GM19397 (cell line): ENCODE measurements around the gene CNTNAP2.

Source experiments
- ATAC-seq: cut with Tn5 transposase; IDR thresholded peaks from one replicate; pipeline ENCODE4 v1.9.1; 2021; ENCODE audit warnings: mild to moderate bottlenecking, moderate library complexity; ENCODE audit not compliant: unreplicated experiment

The CNTNAP2 gene

GRCh38 chr7:147429961-147430360, 1313.4 kb downstream of the CNTNAP2 start:
- no peak for ATAC-seq

DNA sequence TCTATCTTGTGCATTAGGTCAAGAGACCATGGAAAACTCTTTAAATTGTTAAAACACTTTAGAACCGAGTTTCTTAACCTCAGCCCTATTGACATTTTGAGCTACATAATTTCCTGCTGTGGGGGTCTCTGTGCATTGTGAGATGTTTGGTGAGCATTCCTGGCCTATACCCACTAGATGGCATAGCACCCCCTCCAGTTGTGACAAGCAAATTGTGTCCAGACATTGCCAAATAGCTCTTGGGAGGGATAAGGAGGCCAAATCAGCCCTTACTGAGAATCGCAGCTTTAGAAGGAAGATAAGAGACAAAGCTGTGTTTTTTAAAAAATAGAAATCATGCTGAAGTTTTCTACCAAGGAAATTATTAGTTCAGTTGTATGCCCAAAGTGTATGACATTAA, 1315.5 kb downstream of the CNTNAP2 start:
- no peak for ATAC-seq

GRCh38 chr7:147432576-147432975, 1316.0 kb downstream of the CNTNAP2 start:
- ATAC-seq: no peak

GRCh38 chr7:147436718-147437117, 1320.1 kb downstream of the CNTNAP2 start:
- ATAC-seq: no peak

- ATAC-seq: no peak
Measured at GRCh38 chr7:147438216-147438615, 1321.6 kb downstream of the CNTNAP2 start.

GRCh38 chr7:147443942-147444341, 1327.3 kb downstream of the CNTNAP2 start:
- no peak for ATAC-seq

DNA sequence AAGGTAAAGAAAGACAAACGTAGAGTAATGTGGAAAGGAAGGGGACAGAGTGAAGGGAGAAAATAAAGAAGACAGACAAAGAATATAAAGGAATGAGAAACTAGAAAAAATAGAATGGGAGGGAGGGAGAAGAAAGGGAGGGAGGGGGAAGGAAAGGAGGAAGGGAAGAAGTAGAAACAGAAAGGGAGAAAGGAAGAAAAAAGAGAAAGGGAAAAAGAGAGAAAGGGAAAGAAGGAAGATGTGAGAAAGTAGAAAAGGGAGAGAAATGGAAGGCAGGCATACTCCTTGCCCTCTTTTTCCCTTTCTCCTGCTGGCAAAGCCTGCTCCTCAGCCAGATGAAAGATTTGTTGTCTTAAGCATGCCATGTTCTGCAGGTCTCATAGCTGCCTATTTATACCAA, 1336.2 kb downstream of the CNTNAP2 start:
- ATAC-seq: no peak

DNA sequence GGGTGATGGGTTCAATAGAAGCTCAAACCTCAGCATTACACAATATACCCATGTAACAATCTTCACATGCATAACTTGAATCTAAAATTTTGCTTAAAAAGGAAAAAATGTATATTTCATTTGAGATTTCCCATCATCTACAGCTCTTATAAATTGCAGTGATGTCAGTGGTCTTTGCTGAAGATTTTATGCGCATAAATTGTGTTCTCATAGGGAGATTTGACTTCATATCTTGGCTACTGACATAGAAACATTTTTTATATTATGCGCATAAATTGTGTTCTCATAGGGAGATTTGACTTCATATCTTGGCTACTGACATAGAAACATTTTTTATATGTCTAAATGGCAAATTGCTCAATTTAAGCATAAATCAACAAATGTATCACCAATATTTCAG, 1348.6 kb downstream of the CNTNAP2 start:
- no peak for ATAC-seq

DNA sequence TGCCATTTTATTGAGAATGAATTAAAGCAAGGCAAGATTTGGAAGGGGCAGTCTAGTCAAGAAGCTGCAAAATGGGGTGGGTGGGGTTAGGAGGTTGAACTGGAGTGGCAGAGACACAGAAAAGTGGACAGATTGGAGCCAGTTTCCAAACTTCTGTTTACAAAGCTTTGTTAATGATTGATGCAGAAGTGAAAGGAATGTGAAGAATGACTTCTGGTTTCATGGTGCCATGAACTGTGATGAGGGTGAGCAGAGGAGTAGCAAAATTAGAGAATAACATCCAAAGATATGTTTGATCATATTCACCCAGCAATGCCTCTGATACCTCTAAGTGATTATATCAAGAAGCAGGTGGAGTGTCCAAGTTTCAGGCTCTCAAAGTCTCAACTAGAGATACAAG, 1356.0 kb downstream of the CNTNAP2 start:
- ATAC-seq: no peak

DNA sequence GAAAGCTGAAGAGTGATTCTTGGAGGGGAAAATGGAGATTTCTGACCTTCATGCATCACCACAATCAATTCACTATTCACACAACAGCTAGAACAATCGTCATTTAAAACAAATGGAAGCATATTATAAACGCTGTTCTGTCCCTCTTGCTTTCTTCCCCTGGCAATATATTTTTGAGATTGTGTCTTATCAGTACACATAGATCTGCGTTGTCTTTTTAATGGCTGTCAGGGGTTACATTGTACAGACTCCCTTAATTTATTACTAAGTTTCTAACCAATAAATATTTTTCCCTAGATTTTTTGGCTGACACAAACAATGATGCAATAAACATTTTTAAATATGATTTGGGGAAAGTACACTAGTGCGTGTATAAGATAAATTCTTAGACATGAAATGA, 1358.3 kb downstream of the CNTNAP2 start:
- no peak for ATAC-seq

GRCh38 chr7:147477526-147477925, 1360.9 kb downstream of the CNTNAP2 start:
- no peak for ATAC-seq

- no peak for ATAC-seq
Measured at GRCh38 chr7:147478796-147479195, 1362.2 kb downstream of the CNTNAP2 start.

- no peak for ATAC-seq
Measured at GRCh38 chr7:147483634-147484292, 1367.2 kb downstream of the CNTNAP2 start.

GRCh38 chr7:147485660-147486210, 1369.1 kb downstream of the CNTNAP2 start:
- ATAC-seq: no peak

- no peak for ATAC-seq
Measured at GRCh38 chr7:147492606-147493005, 1376.0 kb downstream of the CNTNAP2 start.

DNA sequence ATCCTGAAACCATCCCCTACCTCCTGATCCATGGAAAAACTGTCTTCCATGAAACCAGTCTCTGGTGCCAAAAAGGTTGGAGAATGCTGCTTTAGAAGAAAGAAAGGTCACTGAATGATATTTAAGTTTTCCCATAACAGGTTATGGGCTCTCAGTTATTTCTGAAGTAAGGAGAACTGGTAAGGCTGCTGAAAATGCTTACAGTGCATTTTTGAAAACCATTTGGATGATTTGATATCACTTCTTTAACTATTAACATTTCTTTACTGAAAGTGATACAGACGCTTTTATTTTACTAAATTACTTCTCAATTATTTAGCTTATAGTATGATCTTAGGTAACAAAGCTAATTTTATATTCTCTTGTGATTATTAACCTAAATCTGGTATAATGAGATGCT, 1379.6 kb downstream of the CNTNAP2 start:
- ATAC-seq: no peak

DNA sequence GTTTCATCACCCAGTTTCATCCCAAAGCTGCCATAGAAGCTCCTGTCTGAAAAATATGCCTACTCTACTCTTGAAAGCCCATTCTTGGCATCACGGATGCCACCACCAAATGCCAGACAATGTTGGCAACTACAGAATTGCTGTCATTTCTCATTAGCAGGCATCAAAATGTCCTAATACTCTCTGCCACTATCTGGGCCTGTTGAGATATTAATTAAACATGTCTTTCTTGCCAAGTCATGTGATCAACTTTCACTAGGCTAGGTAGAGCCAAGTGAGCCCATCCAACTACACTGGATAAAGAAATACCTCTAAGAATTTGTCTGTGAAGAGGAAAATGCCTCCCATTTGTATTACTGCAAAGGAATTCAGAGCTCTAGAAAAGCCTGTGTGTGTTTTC, 1380.6 kb downstream of the CNTNAP2 start:
- no peak for ATAC-seq

DNA sequence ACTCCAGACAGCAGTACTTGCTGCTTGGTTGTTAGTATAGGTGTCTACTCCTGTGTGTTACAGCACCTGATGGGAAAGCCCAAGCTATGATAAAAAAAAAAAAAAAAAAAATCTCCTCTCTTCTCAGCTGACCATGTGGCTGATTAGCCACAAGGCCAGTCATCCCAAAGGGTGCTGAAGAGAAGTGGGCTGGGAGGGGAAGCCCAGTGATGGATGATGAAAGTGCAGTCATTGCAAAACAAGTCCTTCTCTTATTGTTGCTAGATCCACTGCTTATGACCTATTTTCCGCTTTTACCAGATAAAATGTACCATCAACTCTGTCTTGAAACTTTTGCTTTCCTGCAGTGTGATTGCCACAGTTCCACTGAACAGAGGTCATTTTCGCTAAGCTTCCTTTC, 1381.5 kb downstream of the CNTNAP2 start:
- no peak for ATAC-seq

DNA sequence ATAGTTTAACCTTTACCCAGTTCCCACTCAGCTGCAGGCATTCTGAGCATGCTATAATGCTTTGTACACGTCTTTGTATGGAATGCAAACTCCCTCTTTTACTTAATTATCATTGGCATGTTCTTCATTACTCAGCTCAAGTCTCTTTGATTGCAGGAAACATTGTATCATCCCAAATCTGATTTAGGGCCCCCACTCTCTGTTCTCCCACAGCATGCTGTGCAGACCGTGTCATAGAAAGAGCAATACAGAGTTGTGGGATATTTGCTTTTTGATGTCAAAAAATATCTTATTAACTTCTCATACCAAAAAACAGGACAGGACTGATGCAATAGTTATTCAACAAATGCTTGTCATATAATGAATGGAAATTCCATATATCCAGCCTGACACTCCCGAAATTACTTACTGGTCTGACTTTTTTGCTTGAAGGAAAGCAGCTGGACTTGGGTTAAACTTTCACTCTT, 1392.5 kb downstream of the CNTNAP2 start:
- no peak for ATAC-seq

DNA sequence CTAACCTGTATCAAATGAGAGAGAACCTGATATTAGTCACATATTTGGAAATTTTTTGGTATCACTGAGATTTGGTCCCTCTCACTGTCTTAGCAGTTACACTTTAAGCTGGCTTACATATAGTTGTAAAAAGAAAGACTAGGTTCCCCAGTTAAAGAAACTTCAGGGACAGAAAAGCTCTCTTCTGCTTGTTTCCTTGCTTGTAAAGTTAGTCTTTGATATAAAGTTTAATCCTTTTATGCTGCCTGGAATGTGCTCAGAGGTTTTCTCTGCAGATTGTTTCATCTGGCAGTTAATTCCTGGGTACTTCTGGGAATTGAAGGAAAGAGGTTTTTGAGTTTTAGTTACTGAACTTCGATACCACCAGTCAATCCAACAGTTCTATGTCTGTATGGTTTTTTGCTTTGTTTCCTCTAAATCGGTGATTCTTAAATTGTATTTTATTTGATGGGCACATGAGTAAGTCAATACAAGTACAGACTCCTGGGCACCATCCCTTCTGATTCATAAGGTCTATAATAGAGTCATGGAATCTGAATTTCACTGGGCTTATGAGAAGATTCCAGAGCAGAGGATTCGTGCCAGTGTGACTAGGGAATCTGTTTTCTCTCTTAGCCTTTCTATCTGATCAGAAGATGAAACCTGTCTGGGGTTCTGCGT, 1393.1 kb downstream of the CNTNAP2 start:
- no peak for ATAC-seq

DNA sequence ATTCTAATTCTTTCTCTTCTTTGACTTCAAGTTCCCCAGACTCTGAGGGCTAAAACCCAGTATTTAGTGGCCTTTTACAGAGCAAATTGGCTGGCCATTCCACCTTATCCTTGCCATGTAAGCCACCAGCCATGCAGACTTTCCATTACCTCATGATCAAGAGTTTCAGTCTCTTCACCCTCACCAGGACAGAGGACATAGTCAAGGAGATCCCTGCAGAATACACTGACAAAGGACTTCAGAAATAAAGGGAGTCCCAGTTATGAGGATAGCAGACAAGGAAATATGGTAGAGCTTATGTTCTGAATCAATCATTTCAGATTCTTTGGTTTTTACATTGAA, 1393.6 kb downstream of the CNTNAP2 start:
- no peak for ATAC-seq

DNA sequence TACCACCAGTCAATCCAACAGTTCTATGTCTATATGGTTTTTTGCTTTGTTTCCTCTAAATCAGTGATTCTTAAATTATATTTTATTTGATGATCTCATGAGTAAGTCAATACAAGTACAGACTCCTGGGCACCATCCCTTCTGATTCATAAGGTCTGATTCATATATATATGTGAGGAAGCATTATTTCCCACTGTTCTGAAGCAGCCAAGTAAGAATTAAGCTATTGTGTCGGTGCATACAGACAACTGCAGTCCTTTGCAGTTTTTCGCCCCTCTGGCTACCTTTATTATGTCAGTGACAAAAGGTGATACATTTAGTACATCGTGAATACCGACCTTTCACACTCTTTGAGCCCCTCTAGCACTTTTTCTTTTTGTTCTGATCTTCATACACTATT, 1394.3 kb downstream of the CNTNAP2 start:
- ATAC-seq: no peak

DNA sequence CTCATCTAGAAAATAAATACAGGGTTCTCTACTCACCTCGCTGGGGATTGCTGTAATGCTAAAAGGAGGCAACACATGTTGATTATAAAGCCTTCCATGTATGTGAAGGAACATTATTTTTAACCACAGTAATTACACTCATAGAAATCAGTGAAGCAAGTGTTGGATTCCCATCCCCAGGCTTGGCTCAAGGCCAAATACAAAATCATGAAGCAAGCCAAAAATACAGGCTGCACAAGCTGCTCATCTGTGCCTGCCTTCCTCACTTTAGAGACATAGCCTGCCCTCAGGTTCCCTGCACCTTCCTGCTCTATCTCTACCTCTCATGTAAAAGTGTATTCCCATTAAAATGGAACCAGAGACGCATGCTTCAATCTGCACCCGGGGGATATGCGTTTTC, 1396.8 kb downstream of the CNTNAP2 start:
- no peak for ATAC-seq
